ENCODE results near the gene PLGRKT.

PLGRKT gene

GRCh38 chr9:5478206-5478605 is 40.5 kb upstream of the PLGRKT start:
- TF ChIP-seq TAF1 (IDR thresholded peaks at IDR 0.05; ENCODE audit: low read depth): no peak
- no peak for TF ChIP-seq RAD21 (IDR thresholded peaks at IDR 0.05; ENCODE audit: low read depth)
- no peak for TF ChIP-seq TCF12 (IDR thresholded peaks at IDR 0.05; ENCODE audit: low read depth)
- no peak for TF ChIP-seq TEAD4 (IDR thresholded peaks at IDR 0.05)
- TF ChIP-seq ZBTB7A (IDR thresholded peaks at IDR 0.05; ENCODE audit: low read depth): no peak
- no peak for TF ChIP-seq EGR1 (IDR thresholded peaks at IDR 0.05)
- no peak for TF ChIP-seq CEBPB (IDR thresholded peaks at IDR 0.05)
- TF ChIP-seq FOXM1 (IDR thresholded peaks at IDR 0.05; ENCODE audit: borderline replicate concordance, low read depth): no peak
- TF ChIP-seq EP300 (IDR thresholded peaks at IDR 0.05; ENCODE audit: borderline replicate concordance): no peak
- TF ChIP-seq NFIC (IDR thresholded peaks at IDR 0.05): no peak
- TF ChIP-seq YY1 (IDR thresholded peaks at IDR 0.05; ENCODE audit: low read depth): no peak
- TF ChIP-seq USF1 (IDR thresholded peaks at IDR 0.05): no peak
- TF ChIP-seq CREB1 (IDR thresholded peaks at IDR 0.05; ENCODE audit: low read depth): no peak
- no peak for TF ChIP-seq REST (IDR thresholded peaks at IDR 0.05; ENCODE audit: low read depth)
- no peak for TF ChIP-seq MAX (IDR thresholded peaks at IDR 0.05)

DNA sequence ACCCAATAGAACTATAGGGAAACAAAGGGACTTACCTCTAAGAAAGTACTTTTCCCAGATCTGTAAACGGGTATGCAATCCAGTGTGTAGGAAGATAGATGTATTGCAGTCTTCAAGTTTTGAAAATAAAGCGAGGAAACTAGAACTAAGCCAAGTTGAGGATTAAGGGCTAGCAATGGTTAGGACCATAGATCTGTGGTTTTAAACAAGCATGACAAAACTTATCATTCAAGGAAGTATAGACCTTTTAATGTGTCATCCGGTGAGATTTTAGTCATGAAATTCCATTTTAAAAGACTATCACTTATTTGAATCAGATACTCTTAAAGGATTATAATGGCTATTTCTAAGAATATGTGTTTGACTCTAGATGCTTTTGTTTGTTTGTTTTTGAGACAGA is 33.1 kb upstream of the PLGRKT start:
- TF ChIP-seq EGR1 (IDR thresholded peaks at IDR 0.05): no peak
- TF ChIP-seq MAX (IDR thresholded peaks at IDR 0.05): no peak
- TF ChIP-seq TEAD4 (IDR thresholded peaks at IDR 0.05): no peak
- TF ChIP-seq NFIC (IDR thresholded peaks at IDR 0.05): no peak
- TF ChIP-seq RAD21 (IDR thresholded peaks at IDR 0.05; ENCODE audit: low read depth): no peak
- no peak for TF ChIP-seq EP300 (IDR thresholded peaks at IDR 0.05; ENCODE audit: borderline replicate concordance)
- TF ChIP-seq TAF1 (IDR thresholded peaks at IDR 0.05; ENCODE audit: low read depth): no peak
- no peak for TF ChIP-seq REST (IDR thresholded peaks at IDR 0.05; ENCODE audit: low read depth)
- no peak for TF ChIP-seq CREB1 (IDR thresholded peaks at IDR 0.05; ENCODE audit: low read depth)
- no peak for TF ChIP-seq TCF12 (IDR thresholded peaks at IDR 0.05; ENCODE audit: low read depth)
- TF ChIP-seq ZBTB7A (IDR thresholded peaks at IDR 0.05; ENCODE audit: low read depth): no peak
- TF ChIP-seq CEBPB (IDR thresholded peaks at IDR 0.05): no peak
- no peak for TF ChIP-seq YY1 (IDR thresholded peaks at IDR 0.05; ENCODE audit: low read depth)
- TF ChIP-seq USF1 (IDR thresholded peaks at IDR 0.05): no peak
- no peak for TF ChIP-seq FOXM1 (IDR thresholded peaks at IDR 0.05; ENCODE audit: borderline replicate concordance, low read depth)

GRCh38 chr9:5470122-5470521 is 32.4 kb upstream of the PLGRKT start:
- TF ChIP-seq REST (IDR thresholded peaks at IDR 0.05; ENCODE audit: low read depth): no peak
- no peak for TF ChIP-seq CREB1 (IDR thresholded peaks at IDR 0.05; ENCODE audit: low read depth)
- TF ChIP-seq CEBPB (IDR thresholded peaks at IDR 0.05): no peak
- no peak for TF ChIP-seq USF1 (IDR thresholded peaks at IDR 0.05)
- no peak for TF ChIP-seq EGR1 (IDR thresholded peaks at IDR 0.05)
- no peak for TF ChIP-seq TEAD4 (IDR thresholded peaks at IDR 0.05)

- TF ChIP-seq TEAD4 (IDR thresholded peaks at IDR 0.05) (no peak), CEBPB (IDR thresholded peaks at IDR 0.05) (no peak), YY1 (IDR thresholded peaks at IDR 0.05; ENCODE audit: low read depth) (no peak), ZBTB7A (IDR thresholded peaks at IDR 0.05; ENCODE audit: low read depth) (no peak), FOXM1 (IDR thresholded peaks at IDR 0.05; ENCODE audit: borderline replicate concordance, low read depth) (no peak), CREB1 (IDR thresholded peaks at IDR 0.05; ENCODE audit: low read depth) (no peak), EP300 (IDR thresholded peaks at IDR 0.05; ENCODE audit: borderline replicate concordance) (no peak), RAD21 (IDR thresholded peaks at IDR 0.05; ENCODE audit: low read depth) (no peak), REST (IDR thresholded peaks at IDR 0.05; ENCODE audit: low read depth) (no peak), TCF12 (IDR thresholded peaks at IDR 0.05; ENCODE audit: low read depth) (no peak), TAF1 (IDR thresholded peaks at IDR 0.05; ENCODE audit: low read depth) (no peak), NFIC (IDR thresholded peaks at IDR 0.05) (no peak), USF1 (IDR thresholded peaks at IDR 0.05) (no peak), EGR1 (IDR thresholded peaks at IDR 0.05) (no peak)
These were observed 31.1 kb upstream of the PLGRKT start for GRCh38 chr9:5468850-5469249.
